GM12878 (cell line): ENCODE measurements around the gene CCDC17.

Experiments
- GATAD2B ChIP-seq: fragments of 450-650 bp; conservative IDR thresholded peaks from 2 replicates; pipeline ENCODE4 v1.6.1; 2017; ENCODE audit warnings: low read depth, mild to moderate bottlenecking, moderate library complexity
- JUNB ChIP-seq: IDR thresholded peaks from 2 replicates; pipeline ENCODE4 v1.6.1; 2016; ENCODE audit warnings: antibody characterized with exemption, mild to moderate bottlenecking
- PAX5 ChIP-seq: IDR thresholded peaks from 2 replicates; pipeline ENCODE4 v1.6.1; 2011; ENCODE audit warnings: low read depth, low read length, borderline replicate concordance
- SMARCA5 ChIP-seq: fragments of 450-650 bp; IDR thresholded peaks from 2 replicates; pipeline ENCODE4 v1.6.1; 2017; ENCODE audit warnings: mild to moderate bottlenecking
- SREBF2 ChIP-seq: IDR thresholded peaks from 2 replicates; pipeline ENCODE4 v1.6.1; 2012; ENCODE audit warnings: mild to moderate bottlenecking, low read length
- TF ChIP-seq, protein P1 (sequence below): IDR thresholded peaks from 2 replicates; pipeline ENCODE4 v1.6.1; 2012; ENCODE audit warnings: low read depth, low read length, improper control_type of control experiment

DNA sequence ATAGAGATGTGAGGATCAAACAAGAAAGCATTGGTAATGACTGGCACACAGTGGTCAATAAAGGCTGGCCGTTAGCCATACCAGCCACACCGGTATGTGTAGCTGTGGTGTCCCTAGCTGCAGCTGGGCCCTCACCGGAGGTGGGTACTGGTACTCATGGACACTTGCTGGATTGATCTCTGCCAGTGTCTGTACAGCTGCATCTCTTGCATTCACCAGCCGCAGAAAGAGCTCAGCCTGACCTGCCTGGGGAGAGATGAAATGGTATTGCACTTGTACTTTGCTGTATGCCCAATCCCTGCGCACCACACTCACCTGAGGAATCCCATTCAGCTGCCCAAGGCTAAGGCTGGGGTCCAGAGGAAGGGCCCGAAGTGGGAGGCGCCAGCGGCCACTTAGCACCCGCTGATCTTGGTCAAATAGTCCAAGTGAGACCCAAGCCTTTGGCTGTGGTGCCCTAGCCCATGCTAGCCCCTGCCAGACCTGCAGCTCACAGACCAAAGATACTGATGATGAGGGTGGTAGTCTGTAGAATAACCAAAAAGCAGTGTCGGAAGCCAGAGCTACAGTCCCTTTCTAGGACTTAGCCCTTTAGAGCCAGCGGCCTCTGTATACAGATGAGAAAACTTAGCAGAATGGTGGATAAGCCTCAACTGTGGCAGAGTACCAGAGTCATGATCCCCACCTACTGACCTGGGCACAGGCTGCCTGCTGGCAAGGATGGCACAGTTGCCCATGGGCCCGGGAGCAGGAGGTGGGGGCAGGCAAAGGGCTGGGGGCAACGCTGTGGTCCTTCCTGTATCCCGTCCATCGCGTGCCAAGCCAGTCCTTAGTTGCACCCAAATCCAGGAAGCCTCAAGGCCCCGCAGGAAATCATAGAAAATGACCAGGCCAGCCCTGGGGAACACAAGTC is 3.0 kb downstream of the CCDC17 start:
- TF ChIP-seq GATAD2B (no peak), JUNB (no peak), SMARCA5 (no peak), SREBF2 (no peak), PAX5 (no peak)
- TF ChIP-seq, protein P1, sequence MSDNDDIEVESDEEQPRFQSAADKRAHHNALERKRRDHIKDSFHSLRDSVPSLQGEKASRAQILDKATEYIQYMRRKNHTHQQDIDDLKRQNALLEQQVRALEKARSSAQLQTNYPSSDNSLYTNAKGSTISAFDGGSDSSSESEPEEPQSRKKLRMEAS, result no peak
